HEK293 (cell line): ENCODE measurements around the gene RASGRP3.

Experiments used
- CTCF ChIA-PET: fragments of 350-600 bp; formaldehyde crosslinking; extraction: SDS; loops from one replicate; lab custom pipeline; 2021; ENCODE audit warnings: antibody characterized with exemption; lab: Yijun Ruan, JAX
- POLR2A ChIA-PET: fragments of 300-600 bp; formaldehyde crosslinking; extraction: SDS; loops from one replicate; lab custom pipeline; 2020; ENCODE audit warnings: antibody characterized with exemption, inconsistent platforms; lab: Yijun Ruan, JAX
- H3K27ac ChIP-seq: fragments of 200-500 bp; sonication (Bioruptor generic); 2 replicates; pipeline ENCODE4 v1.5.1; 2014; ENCODE audit warnings: low read depth, low read length, control low read depth, inconsistent platforms; ENCODE audit errors: extremely low read depth
- H3K36me3 ChIP-seq, 2 experiments: fragments of 200-500 bp in 1 of 2; sonication (Bioruptor generic) in 1 of 2; 1 replicate in 1 of 2; 2 replicates in 1 of 2; pipeline ENCODE4 v1.5.1; 2014 to 2017; ENCODE audit warnings: inconsistent platforms in 2 of 2, low read length in 2 of 2; ENCODE audit not compliant: control insufficient read depth in 2 of 2, insufficient read depth in 1 of 2
- H3K4me1 ChIP-seq: fragments of 200-500 bp; sonication (Bioruptor generic); 2 replicates; pipeline ENCODE4 v1.5.1; 2014; ENCODE audit warnings: mild to moderate bottlenecking, low read length, inconsistent platforms; ENCODE audit not compliant: control insufficient read depth, insufficient read depth
- H3K4me3 ChIP-seq: 2 replicates; pipeline ENCODE4 v1.5.1; 2011; ENCODE audit warnings: low read depth, mild to moderate bottlenecking, control low read depth, low read length, moderate library complexity
- H3K9me3 ChIP-seq: fragments of 200-500 bp; sonication (Bioruptor generic); 2 replicates; pipeline ENCODE4 v1.5.1; 2014; ENCODE audit warnings: low read depth, low read length, inconsistent platforms; ENCODE audit not compliant: control insufficient read depth, insufficient read depth
- CTCF ChIP-seq: fragments of 450-650 bp; formaldehyde crosslinking; IDR thresholded peaks from 2 replicates; pipeline ENCODE4 v1.5.1; 2016; ENCODE audit warnings: missing biosample characterization, missing genetic modification characterization
- OSR2 ChIP-seq: fragments of 450-650 bp; formaldehyde crosslinking; IDR thresholded peaks from 2 replicates; pipeline ENCODE4 v1.5.1; 2016; ENCODE audit warnings: missing biosample characterization, missing genetic modification characterization
- SCRT2 ChIP-seq: fragments of 450-650 bp; formaldehyde crosslinking; IDR thresholded peaks from 2 replicates; pipeline ENCODE4 v1.5.1; 2016; ENCODE audit warnings: missing biosample characterization, missing genetic modification characterization
- SP2 ChIP-seq: fragments of 450-650 bp; formaldehyde crosslinking; IDR thresholded peaks from 2 replicates; pipeline ENCODE4 v1.5.1; 2016; ENCODE audit warnings: missing biosample characterization, missing genetic modification characterization
- YY2 ChIP-seq: fragments of 450-650 bp; formaldehyde crosslinking; IDR thresholded peaks from 2 replicates; pipeline ENCODE4 v1.5.1; 2016; ENCODE audit warnings: missing biosample characterization, missing genetic modification characterization
- ZFP3 ChIP-seq: fragments of 450-650 bp; formaldehyde crosslinking; IDR thresholded peaks from 2 replicates; pipeline ENCODE4 v1.5.1; 2016; ENCODE audit warnings: low read depth, missing biosample characterization, missing genetic modification characterization
- ZIC2 ChIP-seq: fragments of 450-650 bp; formaldehyde crosslinking; IDR thresholded peaks from 2 replicates; pipeline ENCODE4 v1.5.1; 2016; ENCODE audit warnings: missing biosample characterization, missing genetic modification characterization
- ZNF112 ChIP-seq: fragments of 450-650 bp; formaldehyde crosslinking; IDR thresholded peaks from 2 replicates; pipeline ENCODE4 v1.5.0; 2017; ENCODE audit warnings: missing biosample characterization, missing genetic modification characterization
- ZNF146 ChIP-seq: fragments of 450-650 bp; formaldehyde crosslinking; IDR thresholded peaks from 2 replicates; pipeline ENCODE4 v1.5.1; 2016; ENCODE audit warnings: missing biosample characterization, missing genetic modification characterization
- ZNF19 ChIP-seq: fragments of 450-650 bp; formaldehyde crosslinking; IDR thresholded peaks from 2 replicates; pipeline ENCODE4; 2016; ENCODE audit warnings: missing biosample characterization, missing genetic modification characterization, low read depth
- ZNF223 ChIP-seq: fragments of 450-650 bp; formaldehyde crosslinking; IDR thresholded peaks from 2 replicates; pipeline ENCODE4 v1.5.1; 2016; ENCODE audit warnings: missing biosample characterization, missing genetic modification characterization
- ZNF248 ChIP-seq: fragments of 450-650 bp; formaldehyde crosslinking; IDR thresholded peaks from 2 replicates; pipeline ENCODE4 v1.5.1; 2017; ENCODE audit warnings: missing biosample characterization, missing genetic modification characterization
- ZNF530 ChIP-seq: fragments of 450-650 bp; formaldehyde crosslinking; IDR thresholded peaks from 2 replicates; pipeline ENCODE4 v1.5.1; 2016; ENCODE audit warnings: low read depth, missing biosample characterization, missing genetic modification characterization
- ZNF549 ChIP-seq: fragments of 450-650 bp; IDR thresholded peaks from 2 replicates; pipeline ENCODE4 v1.5.1; 2018; ENCODE audit warnings: missing biosample characterization, missing genetic modification characterization, mild to moderate bottlenecking, inconsistent platforms, moderate library complexity
- ZNF645 ChIP-seq: fragments of 450-650 bp; formaldehyde crosslinking; IDR thresholded peaks from 2 replicates; pipeline ENCODE4; 2016; ENCODE audit warnings: missing biosample characterization, missing genetic modification characterization
- ZNF658 ChIP-seq: fragments of 450-650 bp; formaldehyde crosslinking; IDR thresholded peaks from 2 replicates; pipeline ENCODE4; 2016; ENCODE audit warnings: missing biosample characterization, missing genetic modification characterization
- ZNF776 ChIP-seq: fragments of 450-650 bp; formaldehyde crosslinking; IDR thresholded peaks from 2 replicates; pipeline ENCODE4 v1.5.0; 2017; ENCODE audit warnings: missing biosample characterization, missing genetic modification characterization, borderline replicate concordance
- ZXDB ChIP-seq: fragments of 450-650 bp; formaldehyde crosslinking; IDR thresholded peaks from 2 replicates; pipeline ENCODE4 v1.5.1; 2016; ENCODE audit warnings: missing biosample characterization, missing genetic modification characterization
- TF ChIP-seq, protein P1 (sequence below): IDR thresholded peaks from 2 replicates; pipeline ENCODE4 v1.6.1; 2011; ENCODE audit warnings: mild to moderate bottlenecking, low read depth, low read length, borderline replicate concordance
- TF ChIP-seq, protein P2 (sequence below): fragments of 450-650 bp; formaldehyde crosslinking; IDR thresholded peaks from 2 replicates; pipeline ENCODE4 v1.5.1; 2016; ENCODE audit warnings: missing biosample characterization, missing genetic modification characterization, borderline replicate concordance
- TF ChIP-seq, protein P3 (sequence below): fragments of 450-650 bp; formaldehyde crosslinking; IDR thresholded peaks from 2 replicates; pipeline ENCODE4 v1.5.1; 2017; ENCODE audit warnings: missing biosample characterization, missing genetic modification characterization

RASGRP3 gene

GRCh38 chr2:33435518-33435917, 40.9 kb upstream of the RASGRP3 start (continued):
- TF ChIP-seq, protein P1, sequence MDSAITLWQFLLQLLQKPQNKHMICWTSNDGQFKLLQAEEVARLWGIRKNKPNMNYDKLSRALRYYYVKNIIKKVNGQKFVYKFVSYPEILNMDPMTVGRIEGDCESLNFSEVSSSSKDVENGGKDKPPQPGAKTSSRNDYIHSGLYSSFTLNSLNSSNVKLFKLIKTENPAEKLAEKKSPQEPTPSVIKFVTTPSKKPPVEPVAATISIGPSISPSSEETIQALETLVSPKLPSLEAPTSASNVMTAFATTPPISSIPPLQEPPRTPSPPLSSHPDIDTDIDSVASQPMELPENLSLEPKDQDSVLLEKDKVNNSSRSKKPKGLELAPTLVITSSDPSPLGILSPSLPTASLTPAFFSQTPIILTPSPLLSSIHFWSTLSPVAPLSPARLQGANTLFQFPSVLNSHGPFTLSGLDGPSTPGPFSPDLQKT = no peak
- TF ChIP-seq, protein P2, sequence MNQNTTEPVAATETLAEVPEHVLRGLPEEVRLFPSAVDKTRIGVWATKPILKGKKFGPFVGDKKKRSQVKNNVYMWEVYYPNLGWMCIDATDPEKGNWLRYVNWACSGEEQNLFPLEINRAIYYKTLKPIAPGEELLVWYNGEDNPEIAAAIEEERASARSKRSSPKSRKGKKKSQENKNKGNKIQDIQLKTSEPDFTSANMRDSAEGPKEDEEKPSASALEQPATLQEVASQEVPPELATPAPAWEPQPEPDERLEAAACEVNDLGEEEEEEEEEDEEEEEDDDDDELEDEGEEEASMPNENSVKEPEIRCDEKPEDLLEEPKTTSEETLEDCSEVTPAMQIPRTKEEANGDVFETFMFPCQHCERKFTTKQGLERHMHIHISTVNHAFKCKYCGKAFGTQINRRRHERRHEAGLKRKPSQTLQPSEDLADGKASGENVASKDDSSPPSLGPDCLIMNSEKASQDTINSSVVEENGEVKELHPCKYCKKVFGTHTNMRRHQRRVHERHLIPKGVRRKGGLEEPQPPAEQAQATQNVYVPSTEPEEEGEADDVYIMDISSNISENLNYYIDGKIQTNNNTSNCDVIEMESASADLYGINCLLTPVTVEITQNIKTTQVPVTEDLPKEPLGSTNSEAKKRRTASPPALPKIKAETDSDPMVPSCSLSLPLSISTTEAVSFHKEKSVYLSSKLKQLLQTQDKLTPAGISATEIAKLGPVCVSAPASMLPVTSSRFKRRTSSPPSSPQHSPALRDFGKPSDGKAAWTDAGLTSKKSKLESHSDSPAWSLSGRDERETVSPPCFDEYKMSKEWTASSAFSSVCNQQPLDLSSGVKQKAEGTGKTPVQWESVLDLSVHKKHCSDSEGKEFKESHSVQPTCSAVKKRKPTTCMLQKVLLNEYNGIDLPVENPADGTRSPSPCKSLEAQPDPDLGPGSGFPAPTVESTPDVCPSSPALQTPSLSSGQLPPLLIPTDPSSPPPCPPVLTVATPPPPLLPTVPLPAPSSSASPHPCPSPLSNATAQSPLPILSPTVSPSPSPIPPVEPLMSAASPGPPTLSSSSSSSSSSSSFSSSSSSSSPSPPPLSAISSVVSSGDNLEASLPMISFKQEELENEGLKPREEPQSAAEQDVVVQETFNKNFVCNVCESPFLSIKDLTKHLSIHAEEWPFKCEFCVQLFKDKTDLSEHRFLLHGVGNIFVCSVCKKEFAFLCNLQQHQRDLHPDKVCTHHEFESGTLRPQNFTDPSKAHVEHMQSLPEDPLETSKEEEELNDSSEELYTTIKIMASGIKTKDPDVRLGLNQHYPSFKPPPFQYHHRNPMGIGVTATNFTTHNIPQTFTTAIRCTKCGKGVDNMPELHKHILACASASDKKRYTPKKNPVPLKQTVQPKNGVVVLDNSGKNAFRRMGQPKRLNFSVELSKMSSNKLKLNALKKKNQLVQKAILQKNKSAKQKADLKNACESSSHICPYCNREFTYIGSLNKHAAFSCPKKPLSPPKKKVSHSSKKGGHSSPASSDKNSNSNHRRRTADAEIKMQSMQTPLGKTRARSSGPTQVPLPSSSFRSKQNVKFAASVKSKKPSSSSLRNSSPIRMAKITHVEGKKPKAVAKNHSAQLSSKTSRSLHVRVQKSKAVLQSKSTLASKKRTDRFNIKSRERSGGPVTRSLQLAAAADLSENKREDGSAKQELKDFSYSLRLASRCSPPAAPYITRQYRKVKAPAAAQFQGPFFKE (tag by site-specific recombination) = no peak
- TF ChIP-seq ZNF645 (tag by site-specific recombination) = no peak
- no peak for TF ChIP-seq SP2 (tag by site-specific recombination)
- TF ChIP-seq, all 188 proteins: peak for 0

GRCh38 chr2:33436083-33436482, 40.4 kb upstream of the RASGRP3 start:
- ChIA-PET CTCF (no interaction called here), POLR2A (no interaction called here)
- Histone ChIP-seq H3K9me3 (no peaks in the 10 kb centered on the region), H3K36me3 (no peaks in the 10 kb centered on the region), H3K4me3 (no peak overlapping the region), H3K4me1 (no peaks in the 10 kb centered on the region), H3K27ac (no peak overlapping the region)
- TF ChIP-seq, protein P3, sequence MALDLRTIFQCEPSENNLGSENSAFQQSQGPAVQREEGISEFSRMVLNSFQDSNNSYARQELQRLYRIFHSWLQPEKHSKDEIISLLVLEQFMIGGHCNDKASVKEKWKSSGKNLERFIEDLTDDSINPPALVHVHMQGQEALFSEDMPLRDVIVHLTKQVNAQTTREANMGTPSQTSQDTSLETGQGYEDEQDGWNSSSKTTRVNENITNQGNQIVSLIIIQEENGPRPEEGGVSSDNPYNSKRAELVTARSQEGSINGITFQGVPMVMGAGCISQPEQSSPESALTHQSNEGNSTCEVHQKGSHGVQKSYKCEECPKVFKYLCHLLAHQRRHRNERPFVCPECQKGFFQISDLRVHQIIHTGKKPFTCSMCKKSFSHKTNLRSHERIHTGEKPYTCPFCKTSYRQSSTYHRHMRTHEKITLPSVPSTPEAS (tag by site-specific recombination) = no peak
- TF ChIP-seq ZNF549 (tag by site-specific recombination) (no peak), ZNF248 (tag by site-specific recombination) (no peak), ZNF530 (tag by site-specific recombination) (no peak), ZNF223 (tag by site-specific recombination) (no peak), OSR2 (tag by site-specific recombination) (no peak), ZXDB (no peak), ZNF19 (tag by site-specific recombination) (no peak), ZIC2 (tag by site-specific recombination) (no peak), YY2 (tag by site-specific recombination) (no peak), ZNF146 (tag by site-specific recombination) (no peak), ZNF112 (tag by site-specific recombination) (no peak), ZNF776 (tag by site-specific recombination) (no peak), SCRT2 (tag by site-specific recombination) (no peak), ZNF658 (no peak), CTCF (no peak), ZFP3 (tag by site-specific recombination) (no peak)
